ENCODE data around the gene KLHL33.

DNA sequence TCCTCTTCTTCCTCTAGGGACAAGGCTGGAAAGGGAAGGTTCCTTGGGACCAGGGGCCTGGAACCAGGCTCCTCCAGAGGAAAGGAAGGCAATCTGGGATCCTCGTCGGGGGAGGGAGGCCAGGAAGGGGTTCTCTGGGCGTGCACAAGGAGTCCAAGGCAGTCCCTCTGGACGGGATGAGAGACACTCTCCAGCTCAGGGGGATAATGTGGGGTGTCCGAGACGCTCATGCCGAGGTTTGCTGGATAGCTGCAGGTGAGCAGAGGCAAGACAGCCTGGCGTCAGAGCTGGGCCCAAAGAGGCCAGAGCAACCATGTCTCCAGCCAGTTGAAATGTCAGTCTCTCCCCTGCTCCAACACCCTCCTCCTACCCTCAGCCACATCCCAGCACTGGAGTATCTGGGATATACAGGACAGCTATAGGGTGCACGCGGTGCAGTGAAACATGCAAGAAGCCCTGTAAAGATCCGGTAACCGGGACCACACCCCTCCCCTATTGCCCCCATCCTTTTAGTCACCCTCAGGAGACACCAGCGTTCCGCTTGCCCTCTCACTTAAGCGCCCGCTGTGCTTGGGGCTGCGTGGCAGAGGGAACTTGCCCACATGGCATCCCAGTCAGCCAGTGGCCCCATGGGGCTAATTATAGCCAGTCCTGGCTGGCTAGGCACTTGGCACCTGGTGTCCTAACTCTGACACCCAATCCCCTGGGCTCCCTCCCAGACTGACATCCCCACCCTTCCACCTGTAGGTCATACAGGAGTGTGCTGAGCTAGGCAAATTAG lies at the start of gene KLHL33:
- TF ChIP-seq LARP7 (IDR thresholded peaks at IDR 0.05), result no peak
- TF ChIP-seq, protein P1, sequence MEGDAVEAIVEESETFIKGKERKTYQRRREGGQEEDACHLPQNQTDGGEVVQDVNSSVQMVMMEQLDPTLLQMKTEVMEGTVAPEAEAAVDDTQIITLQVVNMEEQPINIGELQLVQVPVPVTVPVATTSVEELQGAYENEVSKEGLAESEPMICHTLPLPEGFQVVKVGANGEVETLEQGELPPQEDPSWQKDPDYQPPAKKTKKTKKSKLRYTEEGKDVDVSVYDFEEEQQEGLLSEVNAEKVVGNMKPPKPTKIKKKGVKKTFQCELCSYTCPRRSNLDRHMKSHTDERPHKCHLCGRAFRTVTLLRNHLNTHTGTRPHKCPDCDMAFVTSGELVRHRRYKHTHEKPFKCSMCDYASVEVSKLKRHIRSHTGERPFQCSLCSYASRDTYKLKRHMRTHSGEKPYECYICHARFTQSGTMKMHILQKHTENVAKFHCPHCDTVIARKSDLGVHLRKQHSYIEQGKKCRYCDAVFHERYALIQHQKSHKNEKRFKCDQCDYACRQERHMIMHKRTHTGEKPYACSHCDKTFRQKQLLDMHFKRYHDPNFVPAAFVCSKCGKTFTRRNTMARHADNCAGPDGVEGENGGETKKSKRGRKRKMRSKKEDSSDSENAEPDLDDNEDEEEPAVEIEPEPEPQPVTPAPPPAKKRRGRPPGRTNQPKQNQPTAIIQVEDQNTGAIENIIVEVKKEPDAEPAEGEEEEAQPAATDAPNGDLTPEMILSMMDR (IDR thresholded peaks at IDR 0.05 in 2 of 3, conservative IDR thresholded peaks at IDR 0.05 in 1 of 3; ENCODE audit: control insufficient read depth in 2 of 3, extremely low read depth in 1 of 3, insufficient read depth in 1 of 3, low read depth in 3 of 3, low read length in 3 of 3), result no peak
- TF ChIP-seq CHD1 (IDR thresholded peaks at IDR 0.05; ENCODE audit: low read depth, low read length), result no peak

Measured in GM12878 (cell line).